ENCODE results near the gene TNN.

Gene TNN

GRCh38 chr1:175062858-175063257, 4.8 kb upstream of the TNN start:
- TF ChIP-seq CTCF (conservative IDR thresholded peaks at IDR 0.05; ENCODE audit: low read depth), result no peak
- ChIA-PET POLR2A (ENCODE audit: low non-redundant PET) (no interaction called here), CTCF (no interaction called here)
- DNase-seq (ENCODE audit: low spot score), result no peak
- H3K27ac ChIP-seq, result no peak overlapping the region

- no peak for TF ChIP-seq CTCF (conservative IDR thresholded peaks at IDR 0.05; ENCODE audit: low read depth)
- no peak for DNase-seq (ENCODE audit: low spot score)
- no peak overlapping the region for H3K27ac ChIP-seq
- ChIA-PET POLR2A (ENCODE audit: low non-redundant PET) (no interaction called here), CTCF (no interaction called here)
These were observed 3.2 kb downstream of the TNN start for GRCh38 chr1:175070818-175071217.

GRCh38 chr1:175071276-175071943, 3.8 kb downstream of the TNN start:
- ChIA-PET CTCF (no interaction called here), POLR2A (ENCODE audit: low non-redundant PET) (no interaction called here)

GRCh38 chr1:175072099-175072951, 4.7 kb downstream of the TNN start:
- H3K27ac ChIP-seq, result no peak overlapping the region
- DNase-seq (ENCODE audit: low spot score), result no peak
- TF ChIP-seq CTCF (conservative IDR thresholded peaks at IDR 0.05; ENCODE audit: low read depth), result no peak
- ChIA-PET POLR2A (ENCODE audit: low non-redundant PET) (no interaction called here), CTCF (no interaction called here)

More at GRCh38 chr1:175071276-175071943, 3.8 kb downstream of the TNN start:
- DNase-seq (ENCODE audit: low spot score), result no peak
- TF ChIP-seq CTCF (conservative IDR thresholded peaks at IDR 0.05; ENCODE audit: low read depth), result no peak
- no peak overlapping the region for H3K27ac ChIP-seq

GRCh38 chr1:175073061-175073460, 5.4 kb downstream of the TNN start:
- H3K27ac ChIP-seq, result no peak overlapping the region
- DNase-seq (ENCODE audit: low spot score), result no peak
- CTCF ChIA-PET, result no interaction called here

GRCh38 chr1:175073633-175074032, 6.0 kb downstream of the TNN start:
- TF ChIP-seq CTCF (conservative IDR thresholded peaks at IDR 0.05; ENCODE audit: low read depth), result no peak
- no peak for DNase-seq (ENCODE audit: low spot score)
- POLR2A ChIA-PET (ENCODE audit: low non-redundant PET), result no interaction called here
- H3K27ac ChIP-seq, result no peak overlapping the region
- CTCF ChIA-PET, result no interaction called here

More at GRCh38 chr1:175073061-175073460, 5.4 kb downstream of the TNN start:
- POLR2A ChIA-PET (ENCODE audit: low non-redundant PET), result no interaction called here
- no peak for TF ChIP-seq CTCF (conservative IDR thresholded peaks at IDR 0.05; ENCODE audit: low read depth)

Data from RWPE1 (cell line).